Upper lobe of left lung (tissue), 6 donors: Measurements from ENCODE around the gene DISP3. TPM values are rescaled to one million over a fixed set of nuclear protein-coding genes. Genes with fewer than 3 reads are reported as not detected.
A peak's percentile ranks its signal among the peaks of the same experiment; 100 is the strongest.

Experiments used
- ATAC-seq, 2 donors: fragments of 200-7000 bp; cut with Tn5 transposase; one replicate each; pipeline ENCODE4 v1.9.1; 2022; ENCODE audit warnings: mild to moderate bottlenecking in 2 of 2, moderate library complexity in 2 of 2; ENCODE audit not compliant: low FRiP score in 2 of 2
- DNase-seq, 2 donors: peaks; one replicate each; pipeline ENCODE4 v3.0.0-alpha.2; 2019 to 2020
- H3K27ac ChIP-seq, 4 donors: fragments of 200-600 bp; sonication (generic); one replicate each; pipeline ENCODE4 v1.5.1; 2016 to 2019
- H3K27me3 ChIP-seq, 4 donors: fragments of 200-600 bp; sonication (generic); one replicate each; pipeline ENCODE4 v1.5.1; 2017 to 2019
- H3K36me3 ChIP-seq, 4 donors: fragments of 200-600 bp; sonication (generic); one replicate each; pipeline ENCODE4 v1.5.1; 2016 to 2019
- H3K4me1 ChIP-seq, 4 donors: fragments of 200-600 bp; sonication (generic); one replicate each; pipeline ENCODE4 v1.5.1; 2018 to 2019
- H3K4me3 ChIP-seq, 4 donors: fragments of 200-600 bp; sonication (generic); one replicate each; pipeline ENCODE4 v1.5.1; 2017 to 2019; ENCODE audit warnings: mild to moderate bottlenecking in 2 of 4, moderate library complexity in 1 of 4
- H3K9me3 ChIP-seq, 4 donors: fragments of 200-600 bp; sonication (generic); one replicate each; pipeline ENCODE4 v1.5.1; 2018 to 2019
- EP300 ChIP-seq, 4 donors: sonication (generic); formaldehyde crosslinking; IDR thresholded peaks; one replicate each; pipeline ENCODE4 v1.5.1; 2017; ENCODE audit warnings: antibody characterized with exemption in 4 of 4, control low read depth in 2 of 4
- POLR2A ChIP-seq, 4 donors: fragments of 450-650 bp; IDR thresholded peaks; one replicate each; pipeline ENCODE4 v1.5.1; 2016 to 2017; ENCODE audit warnings: antibody characterized with exemption in 4 of 4, mild to moderate bottlenecking in 2 of 4
- POLR2AphosphoS5 ChIP-seq, 2 donors: sonication (generic); formaldehyde crosslinking; IDR thresholded peaks; one replicate each; pipeline ENCODE4 v1.5.1; 2017; ENCODE audit warnings: antibody characterized with exemption in 2 of 2
- WGBS, 2 donors: methylation state at CpG; one replicate each; pipeline ENCODE4 v1.1.5; 2017 to 2018; 5-methylcytosine and 5-hydroxymethylcytosine counted together
- total RNA-seq, 6 donors: library from RNA; depleted of rRNA in 4 of 6; stranded (reverse); fragments of >200 nt in 4 of 6; gene quantifications; one replicate each; pipeline versions ENCODE4 v1.1.0 to v1.2.1, GENCODE V29; 2016 to 2021
- TF ChIP-seq, protein P1 (sequence below), 6 experiments: fragments of 450-650 bp in 4 of 6; fragments of 200-600 bp in 2 of 6; sonication (generic) in 2 of 6; IDR thresholded peaks; one replicate each; pipeline ENCODE4 v1.5.1; 2016 to 2019; ENCODE audit warnings: antibody characterized with exemption in 6 of 6
- donor health status: DM: no; HTN: no; CAD: no; lungs with moderate emphysema.
- donor health status: DM: no; HTN: yes; CAD: no; lungs with severe emphysema.

DISP3 gene
- total RNA-seq, 6 donors from 2014 or later: 0.07 to 0.79 (median 0.09) TPM; not detected in 3

- Histone ChIP-seq H3K36me3 (no peaks in the 10 kb centered on the region), H3K4me3 (no peak overlapping the region), H3K27me3 (no peaks in the 10 kb centered on the region), H3K9me3 (no peaks in the 10 kb centered on the region), H3K4me1 (no peaks in the 10 kb centered on the region), H3K27ac (no peak overlapping the region)
- no peak for TF ChIP-seq POLR2AphosphoS5 (IDR thresholded peaks at IDR 0.05)
- TF ChIP-seq, protein P1, sequence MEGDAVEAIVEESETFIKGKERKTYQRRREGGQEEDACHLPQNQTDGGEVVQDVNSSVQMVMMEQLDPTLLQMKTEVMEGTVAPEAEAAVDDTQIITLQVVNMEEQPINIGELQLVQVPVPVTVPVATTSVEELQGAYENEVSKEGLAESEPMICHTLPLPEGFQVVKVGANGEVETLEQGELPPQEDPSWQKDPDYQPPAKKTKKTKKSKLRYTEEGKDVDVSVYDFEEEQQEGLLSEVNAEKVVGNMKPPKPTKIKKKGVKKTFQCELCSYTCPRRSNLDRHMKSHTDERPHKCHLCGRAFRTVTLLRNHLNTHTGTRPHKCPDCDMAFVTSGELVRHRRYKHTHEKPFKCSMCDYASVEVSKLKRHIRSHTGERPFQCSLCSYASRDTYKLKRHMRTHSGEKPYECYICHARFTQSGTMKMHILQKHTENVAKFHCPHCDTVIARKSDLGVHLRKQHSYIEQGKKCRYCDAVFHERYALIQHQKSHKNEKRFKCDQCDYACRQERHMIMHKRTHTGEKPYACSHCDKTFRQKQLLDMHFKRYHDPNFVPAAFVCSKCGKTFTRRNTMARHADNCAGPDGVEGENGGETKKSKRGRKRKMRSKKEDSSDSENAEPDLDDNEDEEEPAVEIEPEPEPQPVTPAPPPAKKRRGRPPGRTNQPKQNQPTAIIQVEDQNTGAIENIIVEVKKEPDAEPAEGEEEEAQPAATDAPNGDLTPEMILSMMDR (IDR thresholded peaks at IDR 0.05): no peak
- no peak for TF ChIP-seq POLR2A (IDR thresholded peaks at IDR 0.05)
- no peak for TF ChIP-seq EP300 (IDR thresholded peaks at IDR 0.05)
- 87 to 90% methylated on average over 19 of the region's 23 CpGs for WGBS, 2 donors
- DNase-seq (peak in 1 of 2 donors; percentile 8), ATAC-seq (no peak)
These were observed 41.7 kb downstream of the DISP3 start for GRCh38 chr1:11520531-11521233.

DNA sequence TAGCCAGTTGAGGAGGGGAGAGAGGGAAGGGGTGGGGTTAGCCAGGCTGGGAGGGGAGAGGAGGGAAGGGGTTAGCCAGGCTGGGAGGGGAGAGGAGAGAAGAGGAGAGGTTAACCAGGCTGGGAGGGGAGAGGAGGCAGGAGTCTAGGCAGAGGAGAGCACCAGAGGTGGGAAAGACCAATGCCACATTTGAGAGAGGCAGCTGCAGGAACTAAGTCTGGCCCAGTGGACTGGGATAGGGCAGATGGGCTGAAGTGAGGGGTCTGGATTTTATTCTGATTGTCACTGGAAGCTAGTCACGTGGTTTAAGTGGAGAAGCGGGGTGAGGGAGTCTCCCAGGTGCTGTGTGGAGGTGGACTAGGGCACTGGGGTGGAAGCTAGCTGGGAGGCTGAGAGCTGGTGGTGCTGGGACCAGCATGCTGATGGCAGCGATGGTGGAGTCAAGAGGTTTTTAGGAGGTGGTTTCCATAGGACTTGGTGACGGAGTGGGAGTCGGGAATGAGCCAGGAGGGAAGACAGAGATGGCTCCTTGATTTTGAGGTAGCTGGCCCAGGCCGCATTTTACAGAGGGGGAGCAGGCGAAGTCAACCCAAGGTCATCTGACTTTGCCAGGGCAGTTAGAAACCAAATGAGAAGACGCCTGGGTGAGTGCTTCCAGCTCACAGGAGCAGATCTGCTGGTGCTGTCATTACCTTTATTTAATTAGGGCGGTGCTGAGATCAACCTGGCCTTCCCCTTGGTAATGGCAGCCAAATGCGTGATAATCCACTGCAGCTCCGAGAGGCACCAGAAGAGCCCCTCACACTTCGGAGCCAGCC lies 42.8 kb downstream of the DISP3 start:
- 88 to 89% methylated on average over 8 to 12 of the region's 12 CpGs for WGBS, 2 donors
- no peaks in the 10 kb centered on the region for H3K4me1 ChIP-seq
- ATAC-seq (no peak), DNase-seq (peak in 1 of 2 donors; percentile 10)
- H3K36me3 ChIP-seq: no peaks in the 10 kb centered on the region
- no peak for TF ChIP-seq POLR2A (IDR thresholded peaks at IDR 0.05)
- no peak for TF ChIP-seq POLR2AphosphoS5 (IDR thresholded peaks at IDR 0.05)
- TF ChIP-seq, protein P1 (IDR thresholded peaks at IDR 0.05): no peak
- TF ChIP-seq EP300 (IDR thresholded peaks at IDR 0.05): no peak
- no peak overlapping the region for H3K4me3 ChIP-seq
- no peaks in the 10 kb centered on the region for H3K9me3 ChIP-seq
- no peak overlapping the region for H3K27ac ChIP-seq
- H3K27me3 ChIP-seq: no peaks in the 10 kb centered on the region

GRCh38 chr1:11522400-11523235 lies 43.7 kb downstream of the DISP3 start:
- DNase-seq: peak in 1 of 2 donors; percentile 17
- Histone ChIP-seq H3K27me3 (no peaks in the 10 kb centered on the region), H3K4me3 (no peak overlapping the region), H3K4me1 (no peaks in the 10 kb centered on the region), H3K36me3 (no peaks in the 10 kb centered on the region), H3K9me3 (no peaks in the 10 kb centered on the region), H3K27ac (no peak overlapping the region)
- ATAC-seq: no peak
- TF ChIP-seq, protein P1 (IDR thresholded peaks at IDR 0.05): no peak
- no peak for TF ChIP-seq POLR2A (IDR thresholded peaks at IDR 0.05)
- TF ChIP-seq EP300 (IDR thresholded peaks at IDR 0.05): no peak
- TF ChIP-seq POLR2AphosphoS5 (IDR thresholded peaks at IDR 0.05): no peak
- 61 to 75% methylated on average over 4 to 7 of the region's 8 CpGs for WGBS, 2 donors

GRCh38 chr1:11523261-11523660 lies 44.3 kb downstream of the DISP3 start:
- H3K4me3 ChIP-seq: no peak overlapping the region
- no peaks in the 10 kb centered on the region for H3K4me1 ChIP-seq
- no peak overlapping the region for H3K27ac ChIP-seq
- no peaks in the 10 kb centered on the region for H3K27me3 ChIP-seq
- TF ChIP-seq, protein P1 (IDR thresholded peaks at IDR 0.05): no peak
- TF ChIP-seq POLR2A (IDR thresholded peaks at IDR 0.05): no peak
- no peak for TF ChIP-seq EP300 (IDR thresholded peaks at IDR 0.05)
- TF ChIP-seq POLR2AphosphoS5 (IDR thresholded peaks at IDR 0.05): no peak
- 77 to 80% methylated on average over 10 of the region's 10 CpGs for WGBS, 2 donors
- no peaks in the 10 kb centered on the region for H3K9me3 ChIP-seq
- ATAC-seq (no peak), DNase-seq (no peak)
- no peaks in the 10 kb centered on the region for H3K36me3 ChIP-seq
